ENCODE results near the gene HCK. TPM values are rescaled to one million over a fixed set of nuclear protein-coding genes. Genes with fewer than 3 reads are reported as not detected.

Gene HCK
- total and polyA plus RNA-seq, 2 donors (not counting 1 experiment from before 2014, with no cell fraction given) = not detected

GRCh38 chr20:32078322-32078721 lies 26.3 kb downstream of the HCK start:
- Histone ChIP-seq H3K79me2 (ENCODE audit: control insufficient read depth, insufficient read depth, low read length) (no peaks in the 10 kb centered on the region), H4K20me1 (ENCODE audit: control insufficient read depth, extremely low read depth, insufficient read depth, low read length) (no peaks in the 10 kb centered on the region), H3K27me3 (ENCODE audit: control insufficient read depth, insufficient read depth, low read length) (peaks cover 9% of the 10 kb centered on the region), H2AFZ (ENCODE audit: low read length) (no peak overlapping the region), H3K4me1 (ENCODE audit: control insufficient read depth, extremely low read depth, insufficient read depth, low read length) (no peaks in the 10 kb centered on the region), H3K36me3 (ENCODE audit: control insufficient read depth, insufficient read depth, low read length) (no peaks in the 10 kb centered on the region), H3K4me2 (ENCODE audit: extremely low read depth, insufficient read depth, low read length) (no peak overlapping the region), H3K9ac (ENCODE audit: insufficient read depth, low read length) (no peak overlapping the region), H3K27ac (ENCODE audit: insufficient read depth, low read length) (no peak overlapping the region), H3K9me3 (ENCODE audit: control insufficient read depth, insufficient read depth, low read depth, low read length) (no peaks in the 10 kb centered on the region), H3K4me3 (replicated peaks in 1 of 4; ENCODE audit: control extremely low read depth in 1 of 4, insufficient read depth in 1 of 4, low read depth in 3 of 4, low read length in 4 of 4) (no peak overlapping the region)
- DNase-seq (ENCODE audit: low read depth in 2 of 2) = no peak
- TF ChIP-seq CTCF (conservative IDR thresholded peaks at IDR 0.05 in 1 of 2, IDR thresholded peaks at IDR 0.05 in 1 of 2; ENCODE audit: low read depth in 1 of 2, low read length in 2 of 2) (no peak), EZH2 (IDR thresholded peaks at IDR 0.05; ENCODE audit: low read length, missing control alignments) (no peak)

- no peak overlapping the region for H3K4me3 ChIP-seq (replicated peaks in 1 of 4; ENCODE audit: control extremely low read depth in 1 of 4, insufficient read depth in 1 of 4, low read depth in 3 of 4, low read length in 4 of 4)
- no peak for TF ChIP-seq CTCF (conservative IDR thresholded peaks at IDR 0.05 in 1 of 2, IDR thresholded peaks at IDR 0.05 in 1 of 2; ENCODE audit: low read depth in 1 of 2, low read length in 2 of 2)
- TF ChIP-seq EZH2 (IDR thresholded peaks at IDR 0.05; ENCODE audit: low read length, missing control alignments) = no peak
- no peaks in the 10 kb centered on the region for H3K9me3 ChIP-seq (ENCODE audit: control insufficient read depth, insufficient read depth, low read depth, low read length)
- H3K27me3 ChIP-seq (ENCODE audit: control insufficient read depth, insufficient read depth, low read length) = peaks cover 13% of the 10 kb centered on the region
- no peak overlapping the region for H3K9ac ChIP-seq (ENCODE audit: insufficient read depth, low read length)
- no peaks in the 10 kb centered on the region for H4K20me1 ChIP-seq (ENCODE audit: control insufficient read depth, extremely low read depth, insufficient read depth, low read length)
- no peak overlapping the region for H3K27ac ChIP-seq (ENCODE audit: insufficient read depth, low read length)
- no peaks in the 10 kb centered on the region for H3K36me3 ChIP-seq (ENCODE audit: control insufficient read depth, insufficient read depth, low read length)
- no peak for DNase-seq (ENCODE audit: low read depth in 2 of 2)
- no peak overlapping the region for H2AFZ ChIP-seq (ENCODE audit: low read length)
- no peaks in the 10 kb centered on the region for H3K79me2 ChIP-seq (ENCODE audit: control insufficient read depth, insufficient read depth, low read length)
- H3K4me2 ChIP-seq (ENCODE audit: extremely low read depth, insufficient read depth, low read length) = no peak overlapping the region
- no peaks in the 10 kb centered on the region for H3K4me1 ChIP-seq (ENCODE audit: control insufficient read depth, extremely low read depth, insufficient read depth, low read length)
These were observed 26.7 kb downstream of the HCK start for GRCh38 chr20:32078791-32079190.

DNA sequence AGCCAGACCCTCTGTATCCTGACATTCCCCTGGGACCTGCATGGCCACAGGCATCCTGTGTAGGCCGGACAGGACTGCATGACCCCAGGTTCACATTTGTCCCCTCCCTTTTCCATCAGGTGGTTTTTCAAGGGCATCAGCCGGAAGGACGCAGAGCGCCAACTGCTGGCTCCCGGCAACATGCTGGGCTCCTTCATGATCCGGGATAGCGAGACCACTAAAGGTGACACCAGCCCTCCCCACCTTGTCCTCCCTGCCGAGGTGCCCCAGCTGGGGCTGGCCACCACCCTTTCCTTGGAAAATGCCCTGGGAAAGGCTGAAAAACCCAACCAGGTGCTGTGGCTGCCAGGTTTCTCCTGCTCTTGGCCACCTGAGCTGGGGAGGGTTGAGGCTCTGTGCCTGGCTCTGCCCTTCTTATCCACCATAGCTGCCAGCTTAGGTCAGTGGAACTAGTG lies 27.6 kb downstream of the HCK start:
- Histone ChIP-seq H3K4me2 (ENCODE audit: extremely low read depth, insufficient read depth, low read length) (no peak overlapping the region), H3K4me3 (replicated peaks in 1 of 4; ENCODE audit: control extremely low read depth in 1 of 4, insufficient read depth in 1 of 4, low read depth in 3 of 4, low read length in 4 of 4) (no peak overlapping the region), H3K27me3 (ENCODE audit: control insufficient read depth, insufficient read depth, low read length) (peaks cover 11% of the 10 kb centered on the region), H3K36me3 (ENCODE audit: control insufficient read depth, insufficient read depth, low read length) (no peaks in the 10 kb centered on the region), H3K9ac (ENCODE audit: insufficient read depth, low read length) (no peak overlapping the region), H4K20me1 (ENCODE audit: control insufficient read depth, extremely low read depth, insufficient read depth, low read length) (no peaks in the 10 kb centered on the region), H3K79me2 (ENCODE audit: control insufficient read depth, insufficient read depth, low read length) (no peaks in the 10 kb centered on the region), H3K4me1 (ENCODE audit: control insufficient read depth, extremely low read depth, insufficient read depth, low read length) (no peaks in the 10 kb centered on the region), H2AFZ (ENCODE audit: low read length) (no peak overlapping the region), H3K9me3 (ENCODE audit: control insufficient read depth, insufficient read depth, low read depth, low read length) (no peaks in the 10 kb centered on the region), H3K27ac (ENCODE audit: insufficient read depth, low read length) (no peak overlapping the region)
- no peak for TF ChIP-seq EZH2 (IDR thresholded peaks at IDR 0.05; ENCODE audit: low read length, missing control alignments)
- no peak for TF ChIP-seq CTCF (conservative IDR thresholded peaks at IDR 0.05 in 1 of 2, IDR thresholded peaks at IDR 0.05 in 1 of 2; ENCODE audit: low read depth in 1 of 2, low read length in 2 of 2)
- DNase-seq (ENCODE audit: low read depth in 2 of 2) = no peak
